Neural cell (in vitro differentiated cells): ENCODE measurements around the gene ULBP2. TPM values are rescaled to one million over a fixed set of nuclear protein-coding genes. Genes with fewer than 3 reads are reported as not detected.

Source experiments
- H2AFZ ChIP-seq: fragments of 200-600, 300-800 bp; sonication (generic), shearing (Covaris generic); 2 replicates; pipeline ENCODE4 v1.6.0; 2014; ENCODE audit warnings: low read depth, mild to moderate bottlenecking, antibody characterized with exemption, low read length, moderate library complexity
- H3F3A ChIP-seq: fragments of 200-600 bp; shearing (Covaris generic); 2 replicates; pipeline ENCODE4 v1.6.1; 2016; ENCODE audit warnings: mild to moderate bottlenecking, moderate library complexity, mixed read lengths, antibody characterized with exemption, low read length; ENCODE audit not compliant: insufficient read depth, poor library complexity, severe bottlenecking
- H3K27ac ChIP-seq: fragments of 200-600, 300-800 bp; sonication (generic), shearing (Covaris generic); 2 replicates; pipeline ENCODE4 v1.5.1; 2014; ENCODE audit warnings: mild to moderate bottlenecking, low read length, moderate library complexity
- H3K27me3 ChIP-seq: fragments of 300-800, 200-600 bp; sonication (generic), shearing (Covaris generic); 2 replicates; pipeline ENCODE4 v1.6.0; 2014; ENCODE audit warnings: mild to moderate bottlenecking, low read depth, low read length, moderate library complexity; ENCODE audit not compliant: insufficient read depth
- H3K36me3 ChIP-seq: fragments of 300-800, 200-600 bp; sonication (generic), shearing (Covaris generic); 2 replicates; pipeline ENCODE4 v1.5.1; 2014; ENCODE audit warnings: mild to moderate bottlenecking, antibody characterized with exemption, low read length, moderate library complexity; ENCODE audit not compliant: insufficient read depth
- H3K4me2 ChIP-seq: fragments of 300-800, 200-600 bp; sonication (generic), shearing (Covaris generic); 2 replicates; pipeline ENCODE4 v1.6.0; 2014; ENCODE audit warnings: mild to moderate bottlenecking, low read length
- H3K4me3 ChIP-seq: fragments of 300-800, 200-600 bp; sonication (generic), shearing (Covaris generic); 2 replicates; pipeline ENCODE4 v1.5.1; 2014; ENCODE audit warnings: mild to moderate bottlenecking, low read length, moderate library complexity
- H3K79me2 ChIP-seq: fragments of 200-600 bp; shearing (Covaris generic); replicated peaks from 2 replicates; pipeline ENCODE4 v1.6.0; 2014; ENCODE audit warnings: mild to moderate bottlenecking, low read length, moderate library complexity; ENCODE audit not compliant: insufficient read depth
- H3K9ac ChIP-seq: fragments of 300-800, 200-600 bp; sonication (generic), shearing (Covaris generic); 2 replicates; pipeline ENCODE4 v1.6.1; 2016; ENCODE audit warnings: mild to moderate bottlenecking, low read length, mixed read lengths
- H3K9me2 ChIP-seq: fragments of 200-600 bp; shearing (Covaris generic); 2 replicates; pipeline ENCODE4 v1.6.1; 2016; ENCODE audit warnings: mild to moderate bottlenecking, low read length, mixed read lengths; ENCODE audit not compliant: insufficient read depth
- H3K9me3 ChIP-seq: fragments of 200-600, 300-800 bp; sonication (generic), shearing (Covaris generic); 2 replicates; pipeline ENCODE4 v1.6.1; 2016; ENCODE audit warnings: mild to moderate bottlenecking, mixed run types, low read length, moderate library complexity, mixed read lengths
- H4K20me1 ChIP-seq: fragments of 200-600 bp; shearing (Covaris generic); 2 replicates; pipeline ENCODE4 v1.6.1; 2016; ENCODE audit warnings: mild to moderate bottlenecking, mixed run types; ENCODE audit not compliant: insufficient read depth
- EP300 ChIP-seq: fragments of 450-650 bp; conservative IDR thresholded peaks from 2 replicates; pipeline ENCODE4 v1.6.1; 2014; ENCODE audit warnings: antibody characterized with exemption, mild to moderate bottlenecking, moderate library complexity; ENCODE audit not compliant: poor library complexity, severe bottlenecking
- EZH2 ChIP-seq: fragments of 200-600, 300-800 bp; shearing (Covaris generic), sonication (generic); IDR thresholded peaks from 2 replicates; pipeline ENCODE4 v1.6.1; 2014; ENCODE audit warnings: antibody characterized with exemption, low read length, borderline replicate concordance, mild to moderate bottlenecking; ENCODE audit not compliant: insufficient read depth, poor library complexity, severe bottlenecking
- MXI1 ChIP-seq: fragments of 450-650 bp; conservative IDR thresholded peaks from 2 replicates; pipeline ENCODE4 v1.6.1; 2014; ENCODE audit warnings: antibody characterized with exemption, mild to moderate bottlenecking; ENCODE audit not compliant: poor library complexity, severe bottlenecking
- POLR2AphosphoS5 ChIP-seq: IDR thresholded peaks from 2 replicates; pipeline ENCODE4 v1.6.1; 2012
- RAD21 ChIP-seq: fragments of 450-650 bp; conservative IDR thresholded peaks from 2 replicates; pipeline ENCODE4 v1.6.1; 2014; ENCODE audit warnings: antibody characterized with exemption, mild to moderate bottlenecking, moderate library complexity
- SMC3 ChIP-seq: fragments of 450-650 bp; conservative IDR thresholded peaks from 2 replicates; pipeline ENCODE4 v1.6.1; 2014; ENCODE audit warnings: antibody characterized with exemption, mild to moderate bottlenecking, moderate library complexity; ENCODE audit not compliant: poor library complexity
- TAF1 ChIP-seq: IDR thresholded peaks from 2 replicates; pipeline ENCODE4 v1.6.1; 2012; ENCODE audit warnings: low read depth
- polyA plus RNA-seq: library from polyadenylated mRNA; depleted of rRNA; stranded (reverse); fragments of >200 nt; gene quantifications from 2 replicates; pipeline ENCODE4 v1.2.3, GENCODE V29; 2014
- TF ChIP-seq, protein P1 (sequence below): fragments of 450-650 bp; IDR thresholded peaks from 2 replicates; pipeline ENCODE4 v1.5.1; 2014; ENCODE audit warnings: antibody characterized with exemption, mild to moderate bottlenecking, moderate library complexity; ENCODE audit not compliant: poor library complexity, severe bottlenecking
- TF ChIP-seq, protein P2 (sequence below): IDR thresholded peaks from 2 replicates; pipeline ENCODE4 v1.6.1; 2012; ENCODE audit warnings: borderline replicate concordance

The ULBP2 gene
- polyA plus RNA-seq, 1 donor from 2014 or later = 1.5 TPM

DNA sequence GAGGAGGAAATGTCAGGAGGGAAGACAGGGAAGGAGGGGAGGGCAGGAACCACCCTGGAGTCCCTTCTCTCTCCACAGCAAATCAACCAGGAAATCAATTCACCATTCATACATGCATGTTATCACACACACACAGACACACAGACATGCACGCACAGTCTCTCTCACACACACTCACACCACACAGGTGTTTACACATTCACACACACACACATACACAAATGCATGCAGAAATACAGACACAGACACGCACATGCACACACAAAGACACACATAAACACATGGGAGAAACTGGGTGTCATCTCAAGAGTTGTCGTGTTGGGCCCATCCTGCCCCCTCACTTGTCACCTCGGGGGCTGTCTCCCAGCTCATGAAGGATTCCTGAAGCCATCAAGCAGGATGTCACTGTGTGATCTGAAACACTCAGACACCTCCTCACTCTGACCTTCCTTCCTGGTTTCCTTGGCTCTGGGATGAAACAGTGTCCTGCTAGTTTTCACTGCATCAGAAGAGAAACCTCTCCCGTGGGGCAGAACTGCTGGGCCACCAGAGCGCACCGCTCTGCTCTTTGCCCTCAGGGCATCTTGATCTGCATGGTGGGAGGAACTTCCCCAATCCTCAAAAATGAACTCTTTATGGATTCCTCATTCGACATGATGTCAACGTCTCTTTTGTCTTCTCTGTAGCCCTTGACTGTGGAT is 28.1 kb upstream of the ULBP2 start:
- Histone ChIP-seq H3K9me2 (no peaks in the 10 kb centered on the region), H3F3A (no peaks in the 10 kb centered on the region), H3K4me3 (no peak overlapping the region), H3K27ac (no peak overlapping the region), H3K4me2 (no peak overlapping the region), H3K79me2 (no peaks in the 10 kb centered on the region), H4K20me1 (no peaks in the 10 kb centered on the region), H3K36me3 (no peaks in the 10 kb centered on the region), H3K27me3 (peaks cover 2% of the 10 kb centered on the region), H3K9ac (no peak overlapping the region), H2AFZ (no peak overlapping the region), H3K9me3 (no peaks in the 10 kb centered on the region)
- TF ChIP-seq EZH2 (no peak), RAD21 (no peak), EP300 (no peak), SMC3 (no peak), POLR2AphosphoS5 (no peak)
- TF ChIP-seq, protein P1, sequence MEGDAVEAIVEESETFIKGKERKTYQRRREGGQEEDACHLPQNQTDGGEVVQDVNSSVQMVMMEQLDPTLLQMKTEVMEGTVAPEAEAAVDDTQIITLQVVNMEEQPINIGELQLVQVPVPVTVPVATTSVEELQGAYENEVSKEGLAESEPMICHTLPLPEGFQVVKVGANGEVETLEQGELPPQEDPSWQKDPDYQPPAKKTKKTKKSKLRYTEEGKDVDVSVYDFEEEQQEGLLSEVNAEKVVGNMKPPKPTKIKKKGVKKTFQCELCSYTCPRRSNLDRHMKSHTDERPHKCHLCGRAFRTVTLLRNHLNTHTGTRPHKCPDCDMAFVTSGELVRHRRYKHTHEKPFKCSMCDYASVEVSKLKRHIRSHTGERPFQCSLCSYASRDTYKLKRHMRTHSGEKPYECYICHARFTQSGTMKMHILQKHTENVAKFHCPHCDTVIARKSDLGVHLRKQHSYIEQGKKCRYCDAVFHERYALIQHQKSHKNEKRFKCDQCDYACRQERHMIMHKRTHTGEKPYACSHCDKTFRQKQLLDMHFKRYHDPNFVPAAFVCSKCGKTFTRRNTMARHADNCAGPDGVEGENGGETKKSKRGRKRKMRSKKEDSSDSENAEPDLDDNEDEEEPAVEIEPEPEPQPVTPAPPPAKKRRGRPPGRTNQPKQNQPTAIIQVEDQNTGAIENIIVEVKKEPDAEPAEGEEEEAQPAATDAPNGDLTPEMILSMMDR = no peak
- TF ChIP-seq, protein P2, sequence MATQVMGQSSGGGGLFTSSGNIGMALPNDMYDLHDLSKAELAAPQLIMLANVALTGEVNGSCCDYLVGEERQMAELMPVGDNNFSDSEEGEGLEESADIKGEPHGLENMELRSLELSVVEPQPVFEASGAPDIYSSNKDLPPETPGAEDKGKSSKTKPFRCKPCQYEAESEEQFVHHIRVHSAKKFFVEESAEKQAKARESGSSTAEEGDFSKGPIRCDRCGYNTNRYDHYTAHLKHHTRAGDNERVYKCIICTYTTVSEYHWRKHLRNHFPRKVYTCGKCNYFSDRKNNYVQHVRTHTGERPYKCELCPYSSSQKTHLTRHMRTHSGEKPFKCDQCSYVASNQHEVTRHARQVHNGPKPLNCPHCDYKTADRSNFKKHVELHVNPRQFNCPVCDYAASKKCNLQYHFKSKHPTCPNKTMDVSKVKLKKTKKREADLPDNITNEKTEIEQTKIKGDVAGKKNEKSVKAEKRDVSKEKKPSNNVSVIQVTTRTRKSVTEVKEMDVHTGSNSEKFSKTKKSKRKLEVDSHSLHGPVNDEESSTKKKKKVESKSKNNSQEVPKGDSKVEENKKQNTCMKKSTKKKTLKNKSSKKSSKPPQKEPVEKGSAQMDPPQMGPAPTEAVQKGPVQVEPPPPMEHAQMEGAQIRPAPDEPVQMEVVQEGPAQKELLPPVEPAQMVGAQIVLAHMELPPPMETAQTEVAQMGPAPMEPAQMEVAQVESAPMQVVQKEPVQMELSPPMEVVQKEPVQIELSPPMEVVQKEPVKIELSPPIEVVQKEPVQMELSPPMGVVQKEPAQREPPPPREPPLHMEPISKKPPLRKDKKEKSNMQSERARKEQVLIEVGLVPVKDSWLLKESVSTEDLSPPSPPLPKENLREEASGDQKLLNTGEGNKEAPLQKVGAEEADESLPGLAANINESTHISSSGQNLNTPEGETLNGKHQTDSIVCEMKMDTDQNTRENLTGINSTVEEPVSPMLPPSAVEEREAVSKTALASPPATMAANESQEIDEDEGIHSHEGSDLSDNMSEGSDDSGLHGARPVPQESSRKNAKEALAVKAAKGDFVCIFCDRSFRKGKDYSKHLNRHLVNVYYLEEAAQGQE = no peak

DNA sequence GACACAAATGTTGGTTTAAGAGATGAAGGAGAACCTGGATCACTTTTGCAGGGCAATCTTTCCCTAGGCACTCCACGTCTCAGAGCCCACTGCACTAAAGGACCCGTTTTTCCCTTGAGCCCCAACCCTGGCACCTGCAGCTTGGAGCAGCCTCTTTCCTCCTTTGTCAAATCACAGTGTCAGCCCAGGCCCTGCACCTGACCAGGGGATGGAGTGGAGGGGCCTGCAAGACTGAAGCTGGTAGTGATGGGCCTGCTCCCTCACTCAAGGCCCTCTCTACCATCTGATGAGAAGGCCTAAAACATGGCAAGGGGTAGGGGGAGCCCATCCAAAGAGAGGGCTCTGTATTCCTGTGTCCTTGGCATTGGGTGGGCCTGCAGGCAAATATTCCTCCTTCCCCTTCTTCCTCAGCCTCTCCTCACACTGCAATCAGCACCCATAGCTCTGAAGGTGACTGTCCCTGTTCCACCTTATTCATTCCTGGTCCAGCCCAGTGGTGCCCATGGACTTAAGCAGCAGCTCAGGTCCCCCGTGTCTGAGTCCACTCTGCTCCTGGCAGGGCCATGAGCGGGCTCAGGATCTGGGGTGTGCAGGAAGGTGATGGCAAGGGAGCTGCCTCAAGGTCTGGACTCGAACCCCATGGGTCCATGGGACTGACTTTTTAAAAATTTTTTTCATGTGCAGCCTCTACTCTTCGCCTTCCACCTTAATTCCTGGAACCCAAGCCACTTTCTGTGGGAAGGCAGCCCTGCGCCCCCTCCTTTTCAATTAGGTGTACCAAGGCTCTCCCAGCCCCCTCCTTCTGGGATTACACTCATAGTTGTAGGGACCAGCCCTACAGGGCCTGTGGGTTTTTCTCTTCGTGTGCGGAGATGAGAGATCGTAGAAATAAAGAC is 25.6 kb upstream of the ULBP2 start:
- no peaks in the 10 kb centered on the region for H3K36me3 ChIP-seq
- H3K4me2 ChIP-seq = no peak overlapping the region
- TF ChIP-seq POLR2AphosphoS5 (no peak), RAD21 (no peak), EP300 (no peak), TAF1 (no peak), EZH2 (no peak), SMC3 (no peak), MXI1 (no peak)
- TF ChIP-seq, protein P1 = no peak
- TF ChIP-seq, protein P2 = no peak
- no peaks in the 10 kb centered on the region for H3F3A ChIP-seq
- no peak overlapping the region for H3K9ac ChIP-seq
- no peak overlapping the region for H3K4me3 ChIP-seq
- no peaks in the 10 kb centered on the region for H3K79me2 ChIP-seq
- no peaks in the 10 kb centered on the region for H3K9me3 ChIP-seq
- no peaks in the 10 kb centered on the region for H3K9me2 ChIP-seq
- peaks cover 17% of the 10 kb centered on the region for H3K27me3 ChIP-seq
- H2AFZ ChIP-seq = no peak overlapping the region
- no peaks in the 10 kb centered on the region for H4K20me1 ChIP-seq
- no peak overlapping the region for H3K27ac ChIP-seq
